ENCODE data around the gene ELP1. TPM values are rescaled to one million over a fixed set of nuclear protein-coding genes. Genes with fewer than 3 reads are reported as not detected.

ELP1 gene, protein sequence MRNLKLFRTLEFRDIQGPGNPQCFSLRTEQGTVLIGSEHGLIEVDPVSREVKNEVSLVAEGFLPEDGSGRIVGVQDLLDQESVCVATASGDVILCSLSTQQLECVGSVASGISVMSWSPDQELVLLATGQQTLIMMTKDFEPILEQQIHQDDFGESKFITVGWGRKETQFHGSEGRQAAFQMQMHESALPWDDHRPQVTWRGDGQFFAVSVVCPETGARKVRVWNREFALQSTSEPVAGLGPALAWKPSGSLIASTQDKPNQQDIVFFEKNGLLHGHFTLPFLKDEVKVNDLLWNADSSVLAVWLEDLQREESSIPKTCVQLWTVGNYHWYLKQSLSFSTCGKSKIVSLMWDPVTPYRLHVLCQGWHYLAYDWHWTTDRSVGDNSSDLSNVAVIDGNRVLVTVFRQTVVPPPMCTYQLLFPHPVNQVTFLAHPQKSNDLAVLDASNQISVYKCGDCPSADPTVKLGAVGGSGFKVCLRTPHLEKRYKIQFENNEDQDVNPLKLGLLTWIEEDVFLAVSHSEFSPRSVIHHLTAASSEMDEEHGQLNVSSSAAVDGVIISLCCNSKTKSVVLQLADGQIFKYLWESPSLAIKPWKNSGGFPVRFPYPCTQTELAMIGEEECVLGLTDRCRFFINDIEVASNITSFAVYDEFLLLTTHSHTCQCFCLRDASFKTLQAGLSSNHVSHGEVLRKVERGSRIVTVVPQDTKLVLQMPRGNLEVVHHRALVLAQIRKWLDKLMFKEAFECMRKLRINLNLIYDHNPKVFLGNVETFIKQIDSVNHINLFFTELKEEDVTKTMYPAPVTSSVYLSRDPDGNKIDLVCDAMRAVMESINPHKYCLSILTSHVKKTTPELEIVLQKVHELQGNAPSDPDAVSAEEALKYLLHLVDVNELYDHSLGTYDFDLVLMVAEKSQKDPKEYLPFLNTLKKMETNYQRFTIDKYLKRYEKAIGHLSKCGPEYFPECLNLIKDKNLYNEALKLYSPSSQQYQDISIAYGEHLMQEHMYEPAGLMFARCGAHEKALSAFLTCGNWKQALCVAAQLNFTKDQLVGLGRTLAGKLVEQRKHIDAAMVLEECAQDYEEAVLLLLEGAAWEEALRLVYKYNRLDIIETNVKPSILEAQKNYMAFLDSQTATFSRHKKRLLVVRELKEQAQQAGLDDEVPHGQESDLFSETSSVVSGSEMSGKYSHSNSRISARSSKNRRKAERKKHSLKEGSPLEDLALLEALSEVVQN (N-terminal part only)
- 13.1 and 14.4 TPM in 2 replicates for total RNA-seq

DNA sequence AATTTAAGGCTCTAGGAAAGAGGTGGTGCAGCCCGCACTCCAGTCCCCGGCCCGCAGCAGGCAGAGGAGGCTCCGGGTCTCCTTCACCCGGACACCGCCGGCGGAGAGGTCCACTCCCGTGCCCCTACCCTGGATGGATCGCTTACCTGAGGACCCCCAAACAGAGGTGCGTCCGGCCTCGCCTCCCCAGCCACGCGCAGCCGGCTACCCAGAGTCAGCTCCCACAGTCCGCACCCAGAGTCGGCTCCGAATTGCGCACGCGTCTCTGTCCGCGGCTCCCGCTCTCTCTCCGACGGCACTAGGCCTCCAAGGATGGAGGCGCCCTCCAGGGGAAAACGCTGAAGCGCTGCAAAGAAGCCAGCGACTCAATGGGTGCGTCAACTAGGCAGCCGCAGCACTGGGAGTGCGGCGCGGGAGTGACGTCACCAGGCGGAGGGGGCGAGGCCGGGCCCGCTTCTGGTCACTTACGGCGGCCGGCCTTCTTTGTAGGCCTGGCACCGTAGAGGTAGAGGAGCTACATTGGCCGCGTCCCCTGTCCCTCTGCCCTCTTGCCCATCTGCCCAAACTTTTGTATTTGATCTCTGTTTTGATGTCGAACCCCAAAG lies at the start of gene ELP1:
TSS of gene ELP1 (minus strand) at position 407 of the 605 bp plus-strand sequence. CDS start 2,978 bp downstream, outside the sequence.

DNA sequence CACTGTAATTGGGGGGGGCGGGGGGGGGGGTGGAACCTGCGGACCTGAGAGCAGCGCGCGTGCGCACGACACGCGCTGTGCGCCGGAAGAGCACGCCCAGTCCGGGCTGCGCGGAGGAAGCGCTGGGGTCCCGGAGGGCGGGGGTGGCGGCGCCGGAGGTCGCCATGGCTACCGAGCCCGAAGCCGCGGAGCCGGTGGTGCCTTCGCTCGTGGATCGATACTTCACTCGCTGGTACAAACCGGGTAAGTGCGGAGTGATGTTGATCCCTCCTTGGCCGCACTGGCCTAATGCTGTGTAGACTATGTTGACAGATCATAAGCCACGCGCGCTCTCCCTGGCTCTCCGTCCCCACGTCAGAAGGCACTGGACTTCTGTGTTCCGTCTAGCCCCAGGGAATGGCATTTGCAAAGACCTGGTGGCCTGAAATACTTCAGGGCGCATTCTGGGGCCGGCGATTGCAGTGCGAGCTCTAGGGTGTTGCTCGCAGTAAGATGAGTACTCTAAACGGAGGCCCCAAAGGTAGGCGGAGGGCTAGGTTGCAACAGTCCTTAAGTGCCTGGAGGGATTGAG lies 484 bp upstream of the ELP1 start, which contains the start of gene ABITRAM:
TSS of gene ABITRAM (plus strand) at position 78 of the 571 bp plus-strand sequence. CDS start at position 165, 87 bp downstream.

DNA sequence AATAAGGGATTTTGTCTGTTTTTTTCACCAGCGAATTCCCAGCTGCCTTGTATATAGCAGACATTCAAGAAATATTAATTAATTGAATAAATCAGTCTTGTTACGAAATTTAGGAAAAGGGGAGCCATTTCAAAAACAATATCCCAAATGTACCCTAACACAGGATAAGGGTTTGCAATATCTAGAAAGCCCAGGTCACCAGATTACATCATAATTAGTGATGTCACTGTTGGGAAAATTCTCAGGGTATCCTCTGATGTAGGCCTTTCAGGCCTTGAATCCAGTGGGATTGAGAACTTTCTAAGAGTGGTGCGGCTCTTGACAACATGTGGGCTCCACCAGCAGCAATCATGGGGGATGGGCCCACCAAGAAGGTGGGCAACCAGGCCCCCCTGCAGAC lies 71.9 kb downstream of the ELP1 start, which contains the start of gene ACTL7A:
TSS of gene ACTL7A (plus strand) at position 270 of the 400 bp plus-strand sequence. CDS start at position 327, 57 bp downstream.

DNA sequence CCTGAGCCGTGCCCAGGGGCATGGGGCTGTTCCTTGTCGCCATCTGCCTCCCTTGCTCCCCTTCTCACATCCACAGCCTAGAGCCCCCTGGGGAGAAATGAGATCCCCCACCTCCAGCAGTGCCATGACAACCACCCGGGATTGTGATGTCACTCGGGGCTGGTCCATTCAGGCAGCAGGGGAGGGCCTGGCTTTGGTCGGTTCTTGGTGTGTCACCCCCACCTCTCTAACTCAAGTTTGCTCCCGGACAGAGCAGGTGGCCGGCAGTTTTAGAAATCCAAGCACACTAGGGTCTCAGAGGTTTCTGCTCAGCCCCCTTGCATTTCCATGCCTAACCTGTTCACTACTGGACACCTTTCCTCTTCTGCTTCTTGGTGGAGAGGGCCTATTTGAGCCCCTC lies 78.0 kb downstream of the ELP1 start, which contains the start of gene ACTL7B:
TSS of gene ACTL7B (minus strand) at position 99 of the 400 bp plus-strand sequence. CDS start at position 43, 56 bp downstream.

Other genes with a start within 250 kb of the ELP1 start
- not detected in 2 replicates for gene ACTL7B, start 78.1 kb downstream of the ELP1 start, total RNA-seq
- not detected in 2 replicates for gene ACTL7A, start 71.9 kb downstream of the ELP1 start, total RNA-seq
- 9.7 and 11.7 TPM in 2 replicates for gene ABITRAM, start 276 bp upstream of the ELP1 start, total RNA-seq
- gene CTNNAL1, start 79.4 kb upstream of the ELP1 start, total RNA-seq = 52.8 and 56.8 TPM in 2 replicates
- gene TMEM245, start 185.8 kb upstream of the ELP1 start, total RNA-seq = 41.5 and 45.2 TPM in 2 replicates
- 0.10 and 0.25 TPM in 2 replicates for gene FRRS1L, start 233.1 kb upstream of the ELP1 start, total RNA-seq